A549 treated with ZK216348 at 1 μM for 4 hours (cell line): ENCODE data around the gene RPIA. TPM values are rescaled to one million over a fixed set of nuclear protein-coding genes. Genes with fewer than 3 reads are reported as not detected.

Experiments
- total RNA-seq: library from RNA; stranded (reverse); fragments of 200-300 nt; extraction: Qiagen RNA extraction; gene quantifications from 5 replicates; pipeline ENCODE4 v1.2.3, GENCODE V29; 2022; ENCODE audit warnings: low read depth

The RPIA gene
- total RNA-seq, result 24.5 to 28.8 TPM (median 28.2 TPM) in 5 replicates

DNA sequence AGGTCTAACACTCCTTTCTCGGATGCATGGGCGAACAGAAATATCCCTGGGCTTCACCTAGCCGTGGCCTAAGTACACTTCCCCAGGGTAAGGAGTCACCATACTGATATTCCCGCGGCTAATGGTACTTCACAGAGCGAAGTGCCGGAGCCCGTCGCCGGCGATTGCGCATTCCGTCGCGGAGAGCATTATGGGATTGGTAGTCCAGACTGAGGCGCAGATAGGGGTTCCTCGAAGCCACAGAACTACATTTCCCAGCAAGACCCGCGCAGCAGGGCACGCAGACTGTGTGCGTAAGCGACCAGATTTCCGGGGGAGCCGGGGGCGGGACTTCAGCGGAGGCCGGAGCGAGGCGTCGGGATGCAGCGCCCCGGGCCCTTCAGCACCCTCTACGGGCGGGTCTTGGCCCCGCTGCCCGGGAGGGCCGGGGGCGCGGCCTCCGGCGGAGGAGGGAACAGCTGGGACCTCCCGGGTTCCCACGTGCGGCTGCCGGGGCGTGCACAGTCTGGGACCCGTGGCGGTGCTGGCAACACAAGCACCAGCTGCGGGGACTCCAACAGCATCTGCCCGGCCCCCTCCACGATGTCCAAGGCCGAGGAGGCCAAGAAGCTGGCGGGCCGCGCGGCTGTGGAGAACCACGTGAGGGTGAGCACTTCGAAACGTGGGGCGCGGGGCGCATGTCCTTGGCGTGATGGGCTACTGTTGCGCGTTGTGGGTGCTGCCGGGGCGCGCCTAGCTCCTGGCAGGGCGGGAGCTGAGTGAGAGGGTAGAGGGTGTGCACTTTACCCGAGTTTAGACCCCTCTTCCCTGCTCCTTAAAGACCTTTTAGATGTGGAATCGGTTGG lies at the start of gene RPIA:
TSS of gene RPIA (plus strand) at position 335 of the 845 bp plus-strand sequence. CDS start at position 361, 26 bp downstream.

Other genes starting within 250 kb of the RPIA start
- gene FOXI3, start 239.0 kb upstream of the RPIA start, total RNA-seq, result 0.08 TPM in 1 of 5 replicates, not detected in the others
- 19.4 to 32.6 TPM (median 29.5 TPM) in 5 replicates for gene EIF2AK3, start 64.2 kb upstream of the RPIA start, total RNA-seq